ENCODE results near the gene RBBP5.

DNA sequence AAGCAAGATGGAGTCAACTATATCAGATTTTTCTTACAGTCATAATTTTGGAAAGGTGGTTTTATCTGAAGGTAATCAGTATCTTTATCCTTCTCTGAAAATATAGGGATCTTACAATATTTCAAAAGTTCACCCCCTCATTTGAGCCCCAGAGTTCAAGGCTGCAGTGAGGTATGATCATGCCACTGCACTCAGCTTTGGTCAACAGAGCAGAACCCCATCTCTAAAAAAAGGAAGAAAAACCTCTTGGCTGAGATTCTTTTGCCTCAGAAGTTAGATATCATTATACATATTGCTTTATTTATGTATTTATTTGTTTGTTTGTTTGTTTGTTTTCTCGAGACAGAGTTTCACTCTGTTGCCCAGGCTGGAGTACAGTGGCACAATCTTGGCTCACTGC is 11.5 kb upstream of the RBBP5 start:
- TF ChIP-seq, protein P1, sequence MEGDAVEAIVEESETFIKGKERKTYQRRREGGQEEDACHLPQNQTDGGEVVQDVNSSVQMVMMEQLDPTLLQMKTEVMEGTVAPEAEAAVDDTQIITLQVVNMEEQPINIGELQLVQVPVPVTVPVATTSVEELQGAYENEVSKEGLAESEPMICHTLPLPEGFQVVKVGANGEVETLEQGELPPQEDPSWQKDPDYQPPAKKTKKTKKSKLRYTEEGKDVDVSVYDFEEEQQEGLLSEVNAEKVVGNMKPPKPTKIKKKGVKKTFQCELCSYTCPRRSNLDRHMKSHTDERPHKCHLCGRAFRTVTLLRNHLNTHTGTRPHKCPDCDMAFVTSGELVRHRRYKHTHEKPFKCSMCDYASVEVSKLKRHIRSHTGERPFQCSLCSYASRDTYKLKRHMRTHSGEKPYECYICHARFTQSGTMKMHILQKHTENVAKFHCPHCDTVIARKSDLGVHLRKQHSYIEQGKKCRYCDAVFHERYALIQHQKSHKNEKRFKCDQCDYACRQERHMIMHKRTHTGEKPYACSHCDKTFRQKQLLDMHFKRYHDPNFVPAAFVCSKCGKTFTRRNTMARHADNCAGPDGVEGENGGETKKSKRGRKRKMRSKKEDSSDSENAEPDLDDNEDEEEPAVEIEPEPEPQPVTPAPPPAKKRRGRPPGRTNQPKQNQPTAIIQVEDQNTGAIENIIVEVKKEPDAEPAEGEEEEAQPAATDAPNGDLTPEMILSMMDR (IDR thresholded peaks at IDR 0.05 in 4 of 5, conservative IDR thresholded peaks at IDR 0.05 in 1 of 5) = no peak
- TF ChIP-seq POLR2A (IDR thresholded peaks at IDR 0.05) = no peak

Data from gastrocnemius medialis (tissue), 4 donors.